ENCODE results near the gene PRDM16.

Gene PRDM16

GRCh38 chr1:3183813-3184212 is 114.8 kb downstream of the PRDM16 start:
- Histone ChIP-seq H3K4me3 (ENCODE audit: low read length in 2 of 2) (no peak overlapping the region), H2BK120ac (ENCODE audit: low read depth, low read length) (no peak overlapping the region), H3K9ac (ENCODE audit: low read depth, low read length, poor library complexity) (no peak overlapping the region), H3K27ac (replicated peaks; ENCODE audit: low read length) (no peak overlapping the region), H3K27me3 (ENCODE audit: control insufficient read depth in 3 of 3, insufficient read depth in 3 of 3, low read depth in 1 of 3, low read length in 3 of 3) (peaks cover 0 to 22% (median 0%) of the 10 kb centered on the region in 3 experiments), H3K4me1 (ENCODE audit: control insufficient read depth in 2 of 2, insufficient read depth in 1 of 2, low read depth in 1 of 2, low read length in 2 of 2) (peaks cover 0 to 17% of the 10 kb centered on the region in 2 donors), H4K8ac (ENCODE audit: low read depth, low read length) (no peak overlapping the region), H3K23ac (ENCODE audit: low read depth, low read length, poor library complexity) (no peak overlapping the region), H3K4me2 (ENCODE audit: insufficient read depth, low read length, poor library complexity, severe bottlenecking) (no peak overlapping the region), H3K36me3 (replicated peaks in 1 of 2; ENCODE audit: control insufficient read depth in 2 of 2, insufficient read depth in 2 of 2, low read length in 2 of 2) (peaks cover 0 to 8% of the 10 kb centered on the region in 2 donors), H3K79me1 (ENCODE audit: low read depth, low read length) (peaks cover 2% of the 10 kb centered on the region), H3K14ac (ENCODE audit: low read length) (no peak overlapping the region), H2AFZ (ENCODE audit: low read length) (no peak overlapping the region), H3K4ac (ENCODE audit: low read length) (no peak overlapping the region), H4K91ac (ENCODE audit: low read depth, low read length, poor library complexity) (no peak overlapping the region), H3K18ac (ENCODE audit: low read length) (no peak overlapping the region), H2BK15ac (ENCODE audit: low read length) (no peak overlapping the region), H2AK5ac (ENCODE audit: low read depth, low read length) (no peak overlapping the region), H3K9me3 (replicated peaks in 1 of 2; ENCODE audit: control insufficient read depth in 2 of 2, insufficient read depth in 1 of 2, low read depth in 1 of 2, low read length in 2 of 2) (peaks cover 5 to 6% of the 10 kb centered on the region in 2 donors), H2BK5ac (ENCODE audit: low read length) (no peak overlapping the region), H2BK12ac (ENCODE audit: low read length) (no peak overlapping the region)
- WGBS, 2 donors (ENCODE audit: extremely low coverage in 2 of 2, insufficient read length in 2 of 2, insufficient replicate concordance in 1 of 2): no CpG with 5 or more reads among the region's 22 CpGs
- DNase-seq (ENCODE audit: low spot score): no peak

- H3K9ac ChIP-seq (ENCODE audit: low read depth, low read length, poor library complexity): no peak overlapping the region
- peak overlapping the region; percentile 85 for H3K14ac ChIP-seq (ENCODE audit: low read length)
- H2BK120ac ChIP-seq (ENCODE audit: low read depth, low read length): peak overlapping the region; percentile 11
- no peak overlapping the region for H4K91ac ChIP-seq (ENCODE audit: low read depth, low read length, poor library complexity)
- H3K23ac ChIP-seq (ENCODE audit: low read depth, low read length, poor library complexity): peak overlapping the region; percentile 81
- H3K27me3 ChIP-seq (ENCODE audit: control insufficient read depth in 3 of 3, insufficient read depth in 3 of 3, low read depth in 1 of 3, low read length in 3 of 3): peaks cover 0 to 28% (median 0%) of the 10 kb centered on the region in 3 experiments
- peak overlapping the region; percentile 79 for H3K18ac ChIP-seq (ENCODE audit: low read length)
- H3K9me3 ChIP-seq (replicated peaks in 1 of 2; ENCODE audit: control insufficient read depth in 2 of 2, insufficient read depth in 1 of 2, low read depth in 1 of 2, low read length in 2 of 2): peaks cover 5 to 6% of the 10 kb centered on the region in 2 donors
- no peak overlapping the region for H3K4ac ChIP-seq (ENCODE audit: low read length)
- no peak overlapping the region for H3K27ac ChIP-seq (replicated peaks; ENCODE audit: low read length)
- H3K36me3 ChIP-seq (replicated peaks in 1 of 2; ENCODE audit: control insufficient read depth in 2 of 2, insufficient read depth in 2 of 2, low read length in 2 of 2): peaks cover 0 to 8% of the 10 kb centered on the region in 2 donors
- H2BK15ac ChIP-seq (ENCODE audit: low read length): peak overlapping the region; percentile 56
- H2BK5ac ChIP-seq (ENCODE audit: low read length): peak overlapping the region; percentile 8
- H3K4me3 ChIP-seq (ENCODE audit: low read length in 2 of 2): no peak overlapping the region
- no CpG with 5 or more reads among the region's 20 CpGs for WGBS, 2 donors (ENCODE audit: extremely low coverage in 2 of 2, insufficient read length in 2 of 2, insufficient replicate concordance in 1 of 2)
- no peak overlapping the region for H4K8ac ChIP-seq (ENCODE audit: low read depth, low read length)
- no peak overlapping the region for H3K4me2 ChIP-seq (ENCODE audit: insufficient read depth, low read length, poor library complexity, severe bottlenecking)
- peak overlapping the region; percentile 94 for H2AK5ac ChIP-seq (ENCODE audit: low read depth, low read length)
- H2BK12ac ChIP-seq (ENCODE audit: low read length): peak overlapping the region; percentile 14
- H2AFZ ChIP-seq (ENCODE audit: low read length): no peak overlapping the region
- peaks cover 0 to 17% of the 10 kb centered on the region in 2 donors for H3K4me1 ChIP-seq (ENCODE audit: control insufficient read depth in 2 of 2, insufficient read depth in 1 of 2, low read depth in 1 of 2, low read length in 2 of 2)
- peaks cover 2% of the 10 kb centered on the region for H3K79me1 ChIP-seq (ENCODE audit: low read depth, low read length)
- DNase-seq (ENCODE audit: low spot score): no peak
These were observed 115.7 kb downstream of the PRDM16 start for GRCh38 chr1:3184666-3185065.

- whole genome bisulfite sequencing, 2 donors (ENCODE audit: extremely low coverage in 2 of 2, insufficient read length in 2 of 2, insufficient replicate concordance in 1 of 2): no CpG with 5 or more reads among the region's 38 CpGs
- H3K27ac ChIP-seq (replicated peaks; ENCODE audit: low read length): no peak overlapping the region
- H2BK5ac ChIP-seq (ENCODE audit: low read length): peak overlapping the region; percentile 10
- peaks cover 4 to 8% of the 10 kb centered on the region in 2 donors for H3K9me3 ChIP-seq (replicated peaks in 1 of 2; ENCODE audit: control insufficient read depth in 2 of 2, insufficient read depth in 1 of 2, low read depth in 1 of 2, low read length in 2 of 2)
- peak overlapping the region; percentile 73 for H3K14ac ChIP-seq (ENCODE audit: low read length)
- H4K8ac ChIP-seq (ENCODE audit: low read depth, low read length): no peak overlapping the region
- H3K4me1 ChIP-seq (ENCODE audit: control insufficient read depth in 2 of 2, insufficient read depth in 1 of 2, low read depth in 1 of 2, low read length in 2 of 2): peaks cover 0 to 17% of the 10 kb centered on the region in 2 donors
- peak overlapping the region; percentile 46 for H3K23ac ChIP-seq (ENCODE audit: low read depth, low read length, poor library complexity)
- H3K4me2 ChIP-seq (ENCODE audit: insufficient read depth, low read length, poor library complexity, severe bottlenecking): no peak overlapping the region
- peaks cover 2% of the 10 kb centered on the region for H3K79me1 ChIP-seq (ENCODE audit: low read depth, low read length)
- peak overlapping the region; percentile 86 for H2BK15ac ChIP-seq (ENCODE audit: low read length)
- H3K18ac ChIP-seq (ENCODE audit: low read length): peak overlapping the region; percentile 61
- H4K91ac ChIP-seq (ENCODE audit: low read depth, low read length, poor library complexity): peak overlapping the region; percentile 25
- H3K4me3 ChIP-seq (ENCODE audit: low read length in 2 of 2): no peak overlapping the region
- no peak overlapping the region for H3K9ac ChIP-seq (ENCODE audit: low read depth, low read length, poor library complexity)
- no peak for DNase-seq (ENCODE audit: low spot score)
- H2AK5ac ChIP-seq (ENCODE audit: low read depth, low read length): peak overlapping the region; percentile 71
- no peak overlapping the region for H3K4ac ChIP-seq (ENCODE audit: low read length)
- H3K36me3 ChIP-seq (replicated peaks in 1 of 2; ENCODE audit: control insufficient read depth in 2 of 2, insufficient read depth in 2 of 2, low read length in 2 of 2): peaks cover 0 to 7% of the 10 kb centered on the region in 2 donors
- no peak overlapping the region for H2AFZ ChIP-seq (ENCODE audit: low read length)
- peaks cover 0 to 38% (median 0%) of the 10 kb centered on the region in 3 experiments for H3K27me3 ChIP-seq (ENCODE audit: control insufficient read depth in 3 of 3, insufficient read depth in 3 of 3, low read depth in 1 of 3, low read length in 3 of 3)
- H2BK120ac ChIP-seq (ENCODE audit: low read depth, low read length): no peak overlapping the region
- H2BK12ac ChIP-seq (ENCODE audit: low read length): no peak overlapping the region
These were observed 117.0 kb downstream of the PRDM16 start for GRCh38 chr1:3185896-3186525.

GRCh38 chr1:3186526-3186921 is 117.5 kb downstream of the PRDM16 start:
- H3K23ac ChIP-seq (ENCODE audit: low read depth, low read length, poor library complexity): no peak overlapping the region
- H2BK12ac ChIP-seq (ENCODE audit: low read length): no peak overlapping the region
- H4K91ac ChIP-seq (ENCODE audit: low read depth, low read length, poor library complexity): no peak overlapping the region
- no peak overlapping the region for H3K4me3 ChIP-seq (ENCODE audit: low read length in 2 of 2)
- no peak overlapping the region for H2BK120ac ChIP-seq (ENCODE audit: low read depth, low read length)
- H2BK15ac ChIP-seq (ENCODE audit: low read length): peak overlapping the region; percentile 87
- H3K36me3 ChIP-seq (replicated peaks in 1 of 2; ENCODE audit: control insufficient read depth in 2 of 2, insufficient read depth in 2 of 2, low read length in 2 of 2): peaks cover 0 to 3% of the 10 kb centered on the region in 2 donors
- H3K18ac ChIP-seq (ENCODE audit: low read length): peak overlapping the region; percentile 78
- DNase-seq (ENCODE audit: low spot score): no peak
- no peak overlapping the region for H3K4me2 ChIP-seq (ENCODE audit: insufficient read depth, low read length, poor library complexity, severe bottlenecking)
- H2BK5ac ChIP-seq (ENCODE audit: low read length): peak overlapping the region; percentile 10
- no CpG with 5 or more reads among the region's 22 CpGs for WGBS, 2 donors (ENCODE audit: extremely low coverage in 2 of 2, insufficient read length in 2 of 2, insufficient replicate concordance in 1 of 2)
- no peak overlapping the region for H4K8ac ChIP-seq (ENCODE audit: low read depth, low read length)
- peaks cover 0 to 15% of the 10 kb centered on the region in 2 donors for H3K4me1 ChIP-seq (ENCODE audit: control insufficient read depth in 2 of 2, insufficient read depth in 1 of 2, low read depth in 1 of 2, low read length in 2 of 2)
- H3K27ac ChIP-seq (replicated peaks; ENCODE audit: low read length): no peak overlapping the region
- H3K9ac ChIP-seq (ENCODE audit: low read depth, low read length, poor library complexity): no peak overlapping the region
- H3K9me3 ChIP-seq (replicated peaks in 1 of 2; ENCODE audit: control insufficient read depth in 2 of 2, insufficient read depth in 1 of 2, low read depth in 1 of 2, low read length in 2 of 2): peaks cover 0 to 10% of the 10 kb centered on the region in 2 donors
- H2AFZ ChIP-seq (ENCODE audit: low read length): no peak overlapping the region
- H3K14ac ChIP-seq (ENCODE audit: low read length): no peak overlapping the region
- H3K79me1 ChIP-seq (ENCODE audit: low read depth, low read length): peaks cover 2% of the 10 kb centered on the region
- peaks cover 0 to 41% (median 0%) of the 10 kb centered on the region in 3 experiments for H3K27me3 ChIP-seq (ENCODE audit: control insufficient read depth in 3 of 3, insufficient read depth in 3 of 3, low read depth in 1 of 3, low read length in 3 of 3)
- H3K4ac ChIP-seq (ENCODE audit: low read length): no peak overlapping the region
- peak overlapping the region; percentile 83 for H2AK5ac ChIP-seq (ENCODE audit: low read depth, low read length)

All from neuronal stem cell (in vitro differentiated cells).